Peyer's patch (tissue), 4 donors: ENCODE measurements around the gene POLR2L. TPM values are rescaled to one million over a fixed set of nuclear protein-coding genes. Genes with fewer than 3 reads are reported as not detected.

ENCODE experiments used
- DNase-seq, 3 donors: peaks; one replicate each; pipeline ENCODE4 v3.0.0-alpha.2; 2017 to 2019
- H3K27ac ChIP-seq, 4 donors: fragments of 200-600 bp; sonication (generic); one replicate each; pipeline ENCODE4 v1.5.1; 2016 to 2019
- H3K27me3 ChIP-seq, 2 donors: fragments of 200-600 bp; sonication (generic); one replicate each; pipeline ENCODE4 v1.5.1; 2019
- H3K36me3 ChIP-seq, 3 donors: fragments of 200-600 bp; sonication (generic); one replicate each; pipeline ENCODE4 v1.5.1; 2016 to 2019
- H3K4me1 ChIP-seq, 4 donors: fragments of 200-600 bp; sonication (generic); one replicate each; pipeline ENCODE4 v1.5.1; 2016 to 2019
- H3K4me3 ChIP-seq, 4 donors: fragments of 200-600 bp; sonication (generic); 1 replicate in 3 of 4; 2 replicates in 1 of 4; pipeline ENCODE4 v1.5.1; 2016 to 2019; ENCODE audit warnings: mild to moderate bottlenecking in 1 of 4
- H3K9me3 ChIP-seq, 4 donors: fragments of 200-600 bp; sonication (generic); one replicate each; pipeline ENCODE4 v1.5.1; 2016 to 2019; ENCODE audit warnings: mild to moderate bottlenecking in 1 of 4
- POLR2A ChIP-seq, 2 donors: fragments of 450-650 bp; IDR thresholded peaks; one replicate each; pipeline ENCODE4 v1.5.1; 2017; ENCODE audit warnings: antibody characterized with exemption in 2 of 2, mild to moderate bottlenecking in 2 of 2, moderate library complexity in 2 of 2
- small RNA-seq, 2 donors: library from RNA; depleted of rRNA; stranded (forward); fragments of <200 nt; gene quantifications; one replicate each; pipeline ENCODE3, GENCODE V24; 2016
- total RNA-seq, 4 donors: library from RNA; depleted of rRNA; stranded (reverse); fragments of >200 nt; gene quantifications; one replicate each; pipeline ENCODE4 v1.1.0, GENCODE V29; 2016
- TF ChIP-seq, protein P1 (sequence below), 6 experiments: fragments of 450-650 bp in 4 of 6; fragments of 200-600 bp in 2 of 6; sonication (generic) in 1 of 6; IDR thresholded peaks; one replicate each; pipeline ENCODE4 v1.5.1; 2017 to 2019; ENCODE audit warnings: antibody characterized with exemption in 6 of 6, mild to moderate bottlenecking in 3 of 6, moderate library complexity in 1 of 6

Gene POLR2L
- total RNA-seq, 4 donors from 2014 or later = 37.8 to 67.1 (median 44.8) TPM

DNA sequence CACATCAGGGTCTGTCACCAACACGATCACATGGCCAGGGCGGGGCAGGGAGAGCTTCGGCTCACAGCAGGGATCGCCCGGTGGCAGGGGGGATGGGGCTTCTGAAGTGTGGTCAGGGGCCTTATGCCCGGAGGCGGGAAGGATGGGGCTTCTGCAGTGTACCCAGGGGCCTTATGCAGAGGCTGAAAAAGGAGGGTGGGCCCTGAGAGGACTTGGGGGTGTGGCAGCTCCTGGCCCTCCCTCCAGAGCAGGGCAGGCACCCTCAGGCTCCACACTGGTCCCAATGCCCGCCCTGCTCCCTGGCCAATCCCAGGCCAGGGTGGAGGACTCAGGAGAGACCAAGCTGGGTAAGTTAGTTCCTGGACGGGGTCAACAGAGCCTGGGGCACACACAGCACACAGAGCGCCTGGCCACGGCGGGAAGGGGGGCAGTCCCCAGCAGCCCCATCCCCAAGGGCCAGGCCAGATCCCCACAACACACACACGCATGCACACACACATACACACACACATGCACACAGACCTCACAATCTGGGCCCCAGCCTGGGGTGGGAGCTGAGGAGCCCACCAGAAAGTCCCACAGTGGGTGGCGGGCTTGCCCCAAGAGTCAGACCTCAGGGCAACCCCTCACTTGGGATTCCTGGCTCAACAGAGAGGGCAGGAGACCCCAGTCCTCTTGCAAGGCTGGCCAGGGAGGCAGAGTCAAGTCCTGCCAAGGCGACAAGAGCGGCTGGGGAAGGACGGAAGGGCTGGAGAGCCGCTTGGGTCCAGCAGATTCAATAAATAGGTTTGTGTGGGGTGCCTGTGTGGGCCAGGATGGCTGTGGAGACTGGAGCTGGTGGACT, 51.4 kb downstream of the POLR2L start:
- no peak for DNase-seq
- peaks cover 0 to 26% (median 17%) of the 10 kb centered on the region in 4 donors for H3K4me1 ChIP-seq
- no peaks in the 10 kb centered on the region for H3K9me3 ChIP-seq
- no peak for TF ChIP-seq POLR2A (IDR thresholded peaks at IDR 0.05)
- TF ChIP-seq, protein P1, sequence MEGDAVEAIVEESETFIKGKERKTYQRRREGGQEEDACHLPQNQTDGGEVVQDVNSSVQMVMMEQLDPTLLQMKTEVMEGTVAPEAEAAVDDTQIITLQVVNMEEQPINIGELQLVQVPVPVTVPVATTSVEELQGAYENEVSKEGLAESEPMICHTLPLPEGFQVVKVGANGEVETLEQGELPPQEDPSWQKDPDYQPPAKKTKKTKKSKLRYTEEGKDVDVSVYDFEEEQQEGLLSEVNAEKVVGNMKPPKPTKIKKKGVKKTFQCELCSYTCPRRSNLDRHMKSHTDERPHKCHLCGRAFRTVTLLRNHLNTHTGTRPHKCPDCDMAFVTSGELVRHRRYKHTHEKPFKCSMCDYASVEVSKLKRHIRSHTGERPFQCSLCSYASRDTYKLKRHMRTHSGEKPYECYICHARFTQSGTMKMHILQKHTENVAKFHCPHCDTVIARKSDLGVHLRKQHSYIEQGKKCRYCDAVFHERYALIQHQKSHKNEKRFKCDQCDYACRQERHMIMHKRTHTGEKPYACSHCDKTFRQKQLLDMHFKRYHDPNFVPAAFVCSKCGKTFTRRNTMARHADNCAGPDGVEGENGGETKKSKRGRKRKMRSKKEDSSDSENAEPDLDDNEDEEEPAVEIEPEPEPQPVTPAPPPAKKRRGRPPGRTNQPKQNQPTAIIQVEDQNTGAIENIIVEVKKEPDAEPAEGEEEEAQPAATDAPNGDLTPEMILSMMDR (IDR thresholded peaks at IDR 0.05) = no peak
- H3K4me3 ChIP-seq = no peak overlapping the region
- H3K36me3 ChIP-seq = peaks cover 0 to 21% (median 0%) of the 10 kb centered on the region in 3 donors
- no peak overlapping the region for H3K27ac ChIP-seq
- H3K27me3 ChIP-seq = peaks cover 0 to 8% of the 10 kb centered on the region in 2 donors

DNA sequence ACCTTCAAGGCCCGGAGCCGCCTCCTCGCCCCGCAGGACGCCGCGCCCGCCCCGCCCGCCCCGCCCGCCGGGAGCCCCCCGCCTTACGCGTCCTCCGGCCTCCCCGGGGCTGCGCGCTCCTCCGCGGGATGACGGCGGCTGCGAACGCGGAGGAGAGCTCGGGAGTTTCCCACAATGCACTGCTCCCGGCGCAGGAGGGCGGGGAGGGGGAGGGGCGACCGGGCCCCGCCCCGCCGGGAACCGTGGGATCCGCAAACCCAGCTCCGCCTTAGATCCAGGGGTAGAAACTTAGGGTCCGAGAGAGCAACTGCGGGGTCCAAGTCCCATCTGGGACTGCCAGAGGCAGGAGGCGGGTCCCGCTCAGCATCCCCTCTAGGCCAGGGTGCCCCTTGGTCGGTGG, 52.4 kb downstream of the POLR2L start, which contains the start of gene CEND1:
TSS of gene CEND1 (minus strand) at position 148 of the 400 bp plus-strand sequence. CDS start 1,514 bp downstream, outside the sequence.
- Histone ChIP-seq H3K9me3 (no peaks in the 10 kb centered on the region), H3K36me3 (peaks cover 0 to 21% (median 0%) of the 10 kb centered on the region in 3 donors), H3K4me1 (peaks cover 0 to 16% (median 7%) of the 10 kb centered on the region in 4 donors), H3K4me3 (peak within 1 kb of the TSS in 2 of 4 donors; percentile 7 to 31), H3K27ac (no peak within 1 kb of the TSS), H3K27me3 (peaks cover 0 to 8% of the 10 kb centered on the region in 2 donors)
- TF ChIP-seq POLR2A (IDR thresholded peaks at IDR 0.05) = no peak
- TF ChIP-seq, protein P1 (IDR thresholded peaks at IDR 0.05) = no peak
- no peak for DNase-seq

Small RNA genes within 50 kb of the gene (small RNA-seq; reads per million reads assigned to genes)
- 0 reads per million in 2 donors for gene SNORA52

Other genes with a start within 250 kb of the POLR2L start
- gene IRF7, start 226.6 kb downstream of the POLR2L start, total RNA-seq = 10 to 100 TPM; 28.1 to 80.9 (median 58.4) TPM
- gene CDHR5, start 217.6 kb downstream of the POLR2L start, total RNA-seq = 1,000 to 10,000 TPM in 3 of 4 donors, 10 to 100 TPM in 1; 77.6 to 1,696 (median 1,274) TPM
- gene SCT, start 215.3 kb downstream of the POLR2L start, total RNA-seq = 10 to 100 TPM in 1 of 4 donors, not detected in 3; 12.6 TPM
- 1 to 10 TPM in 2 of 4 donors, not detected in 2; 1.6 to 3.0 TPM for gene DRD4, start 205.3 kb downstream of the POLR2L start, total RNA-seq
- 10 to 100 TPM; 14.9 to 56.2 (median 47.0) TPM for gene DEAF1, start 147.3 kb downstream of the POLR2L start, total RNA-seq
- 10 to 100 TPM; 10.7 to 58.9 (median 44.5) TPM for gene TMEM80, start 146.7 kb downstream of the POLR2L start, total RNA-seq
- 100 to 1,000 TPM; 258 to 710 (median 672) TPM for gene EPS8L2, start 136.3 kb downstream of the POLR2L start, total RNA-seq
- gene TALDO1, start 95.1 kb downstream of the POLR2L start, total RNA-seq = 100 to 1,000 TPM; 140 to 175 (median 149) TPM
- 10 to 100 TPM; 47.6 to 81.7 (median 52.9) TPM for gene GATD1, start 65.0 kb downstream of the POLR2L start, total RNA-seq
- not detected for gene CEND1, start 52.4 kb downstream of the POLR2L start, total RNA-seq
- 10 to 100 TPM; 14.2 to 22.0 (median 16.6) TPM for gene SLC25A22, start 44.2 kb downstream of the POLR2L start, total RNA-seq
- gene PIDD1, start 37.3 kb downstream of the POLR2L start, total RNA-seq = 10 to 100 TPM; 29.1 to 83.3 (median 70.2) TPM
- 1,000 to 10,000 TPM in 1 of 4 donors, 100 to 1,000 TPM in 3; 261 to 1,717 (median 510) TPM for gene RPLP2, start 32.6 kb downstream of the POLR2L start, total RNA-seq
- gene PNPLA2, start 23.6 kb downstream of the POLR2L start, total RNA-seq = 100 to 1,000 TPM in 3 of 4 donors, 10 to 100 TPM in 1; 71.8 to 254 (median 163) TPM
- 100 to 1,000 TPM in 3 of 4 donors, 10 to 100 TPM in 1; 44.0 to 175 (median 110) TPM for gene CRACR2B, start 14.6 kb downstream of the POLR2L start, total RNA-seq
- gene CD151, start 9.6 kb downstream of the POLR2L start, total RNA-seq = 100 to 1,000 TPM; 102 to 277 (median 237) TPM
- gene TSPAN4, start 323 bp upstream of the POLR2L start, total RNA-seq = 10 to 100 TPM; 20.0 to 52.1 (median 38.4) TPM
- gene CHID1, start 68.3 kb upstream of the POLR2L start, total RNA-seq = 10 to 100 TPM; 50.6 to 72.6 (median 57.2) TPM
- 100 to 1,000 TPM; 103 to 383 (median 136) TPM for gene AP2A2, start 83.3 kb upstream of the POLR2L start, total RNA-seq
- not detected for gene MUC6, start 194.2 kb upstream of the POLR2L start, total RNA-seq
- 1,000 to 10,000 TPM in 2 of 4 donors, 100 to 1,000 TPM in 2; 817 to 1,165 (median 1,010) TPM for gene MUC2, start 232.3 kb upstream of the POLR2L start, total RNA-seq